Gastrocnemius medialis (tissue), 4 donors: ENCODE measurements around the gene PRKCA.

Experiments used
- CTCF ChIP-seq, 5 experiments: fragments of 450-650 bp in 3 of 5; fragments of 200-600 bp in 2 of 5; sonication (generic) in 2 of 5; IDR thresholded peaks in 4 of 5; conservative IDR thresholded peaks in 1 of 5; 1 replicate in 4 of 5; 2 replicates in 1 of 5; pipeline ENCODE4 v1.5.1; 2016 to 2019; ENCODE audit warnings: antibody characterized with exemption in 5 of 5, mild to moderate bottlenecking in 3 of 5, moderate library complexity in 3 of 5
- POLR2A ChIP-seq, 2 donors: fragments of 450-650 bp; IDR thresholded peaks; one replicate each; pipeline ENCODE4 v1.6.1; 2017; ENCODE audit warnings: antibody characterized with exemption in 2 of 2, mild to moderate bottlenecking in 2 of 2, moderate library complexity in 2 of 2

- TF ChIP-seq POLR2A (IDR thresholded peaks at IDR 0.05) (no peak), CTCF (IDR thresholded peaks at IDR 0.05 in 4 of 5, conservative IDR thresholded peaks at IDR 0.05 in 1 of 5) (no peak)
Measured at GRCh38 chr17:66535611-66536010, 233.2 kb downstream of the PRKCA start.
